Dermis microvascular lymphatic vessel endothelial cell (primary cell): Measurements from ENCODE around the gene RCOR1. TPM values are rescaled to one million over a fixed set of nuclear protein-coding genes. Genes with fewer than 3 reads are reported as not detected.
A peak's percentile ranks its signal among the peaks of the same experiment; 100 is the strongest.
"Not testable (repeated sequence)": the region's sequence is repeated elsewhere in the genome, so short reads cannot be mapped to it uniquely, and the experiment has no call there.

Source experiments
- DNase-seq, 2 donors: peaks; one replicate each; pipeline versions ENCODE4 v3.0.0 to v3.0.0-alpha.2; 2010; ENCODE audit warnings: low read depth in 2 of 2
- total RNA-seq: library from RNA; depleted of rRNA; stranded (reverse); fragments of >200 nt; gene quantifications from 2 replicates; pipeline ENCODE4 v1.2.1, GENCODE V29; 2014

Gene RCOR1
- total RNA-seq, 1 donor from 2014 or later: 11.4 TPM

DNA sequence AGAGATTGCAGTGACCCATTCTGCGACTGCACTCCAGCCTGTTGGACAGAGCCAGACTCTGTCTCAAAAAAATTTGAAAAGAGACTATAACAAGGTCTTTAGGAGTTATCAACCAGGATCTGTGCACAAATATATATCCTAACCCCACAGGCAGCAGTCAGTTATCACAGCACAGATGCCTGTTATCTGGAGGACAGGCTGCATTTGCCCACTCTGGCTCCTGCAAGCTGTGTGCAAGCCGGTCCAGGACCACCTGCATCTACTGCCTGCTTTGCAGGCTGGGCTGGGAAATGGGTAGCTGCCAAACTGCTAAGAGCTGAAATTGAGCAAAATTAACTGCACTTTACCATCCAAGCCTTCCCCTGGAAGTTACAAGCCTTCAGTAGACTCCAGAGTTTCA, 21.4 kb upstream of the RCOR1 start:
- no peak for DNase-seq

DNA sequence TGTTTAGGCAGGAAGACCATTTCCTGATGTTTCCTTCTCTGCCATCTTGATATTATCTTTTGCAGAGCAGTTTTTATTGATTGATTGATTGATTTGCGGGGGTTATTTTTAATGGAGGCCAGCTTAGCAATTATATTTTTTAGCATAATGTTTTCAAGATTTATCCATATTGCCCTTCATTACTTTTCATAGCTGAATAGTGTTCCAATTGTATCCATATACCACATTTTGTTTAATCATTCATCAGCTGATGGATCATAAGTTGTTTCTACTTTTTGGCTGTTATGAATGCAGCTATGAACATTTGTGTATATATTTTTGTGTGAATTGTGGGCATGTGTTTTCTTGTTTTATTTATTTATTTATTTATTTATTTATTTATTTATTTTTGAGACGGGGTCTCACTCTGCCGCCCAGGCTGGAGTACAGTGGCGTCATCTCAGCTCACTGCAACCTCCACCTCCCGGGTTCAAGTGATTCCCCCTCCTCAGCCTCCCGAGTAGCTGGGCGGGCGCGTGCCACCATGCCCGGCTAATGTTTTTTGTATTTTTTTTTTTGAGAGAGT, 20.9 kb upstream of the RCOR1 start:
- no peak for DNase-seq

GRCh38 chr14:102573161-102573560, 19.3 kb upstream of the RCOR1 start:
- not testable (repeated sequence) for DNase-seq

DNA sequence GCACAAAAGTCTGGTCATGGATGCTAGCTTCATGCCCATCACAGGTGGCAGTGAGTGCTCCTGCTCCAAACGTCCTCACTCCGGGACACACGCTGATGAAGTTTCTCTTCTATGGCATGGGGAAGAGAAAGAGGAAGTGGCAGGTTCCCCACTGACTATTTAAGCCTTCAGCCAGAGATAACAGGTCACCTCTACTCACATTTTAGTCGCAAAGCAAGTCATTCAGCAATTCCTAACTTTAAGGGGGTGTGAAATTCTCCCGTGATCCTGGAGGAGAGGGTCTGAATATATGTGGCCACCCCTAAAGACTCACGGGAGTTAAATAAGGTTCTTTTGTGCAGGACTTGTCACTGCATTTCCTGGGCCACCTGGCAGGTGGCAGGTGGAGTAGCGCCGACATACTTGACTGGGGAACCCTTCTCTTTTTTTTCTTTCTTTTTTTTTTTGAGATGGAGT, 18.8 kb upstream of the RCOR1 start:
- DNase-seq: no peak

DNA sequence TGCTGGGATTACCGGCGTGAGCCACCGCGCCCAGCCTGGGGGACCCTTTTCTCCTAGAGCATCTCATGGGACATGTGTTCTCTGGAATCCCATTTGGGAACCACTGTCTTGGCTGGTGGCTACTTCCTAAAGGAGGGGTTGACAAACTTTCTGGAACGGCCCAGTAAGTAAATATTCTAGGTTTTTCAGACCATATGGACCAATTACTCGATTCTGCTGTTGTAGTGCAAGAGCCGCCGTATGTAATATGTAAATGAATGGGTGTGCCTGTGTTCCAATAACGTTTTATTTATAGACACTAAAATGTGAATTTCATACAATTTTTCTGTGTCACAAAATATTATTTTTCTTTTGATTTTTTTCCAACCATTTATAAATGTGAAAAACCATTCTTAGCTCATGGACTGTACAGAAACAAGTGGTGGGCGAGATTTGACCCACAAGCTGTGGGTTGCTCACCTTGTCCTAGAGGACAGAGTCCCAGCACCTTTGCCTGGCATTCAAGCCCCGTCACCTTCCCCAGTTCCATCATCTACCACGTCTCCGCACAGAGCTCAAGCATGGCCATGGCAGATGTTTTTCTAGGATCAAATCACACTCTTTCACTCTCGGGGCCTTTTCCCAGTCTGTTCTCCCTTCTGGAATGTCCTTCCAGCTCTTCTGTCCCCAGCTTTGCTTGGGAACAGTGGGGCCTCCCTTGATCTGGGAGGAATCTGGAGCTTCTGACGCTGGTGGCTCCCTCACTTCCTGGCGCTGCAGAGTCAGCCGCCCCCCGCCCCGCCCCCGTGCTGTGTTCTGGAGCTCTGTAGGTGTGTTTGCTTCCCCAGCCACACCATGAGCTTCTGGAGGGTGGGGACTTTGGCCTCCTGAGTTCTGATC, 17.9 kb upstream of the RCOR1 start:
- no peak for DNase-seq

GRCh38 chr14:102575160-102575845, 17.1 kb upstream of the RCOR1 start:
- DNase-seq: no peak

GRCh38 chr14:102575846-102576428, 16.5 kb upstream of the RCOR1 start:
- not testable (repeated sequence) for DNase-seq

DNA sequence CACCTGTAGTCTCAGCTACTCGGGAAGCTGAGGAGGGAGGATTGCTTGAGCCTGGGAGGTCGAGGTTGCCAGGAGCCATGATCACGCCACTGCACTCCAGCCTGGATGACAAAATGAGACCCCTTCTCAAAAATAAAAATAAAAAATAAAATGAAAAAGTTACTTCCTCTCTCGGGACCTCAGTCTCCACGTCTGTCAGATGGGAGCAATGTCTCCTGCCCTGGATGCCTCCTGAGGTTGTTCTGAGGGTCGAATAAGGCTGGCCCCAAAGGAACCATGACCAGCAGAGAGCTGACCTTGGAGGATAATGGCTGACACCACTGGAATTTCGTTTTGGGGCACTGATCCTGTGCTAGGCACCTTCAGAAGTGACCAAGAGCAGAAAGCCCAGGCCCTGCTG, 13.6 kb upstream of the RCOR1 start:
- no peak for DNase-seq

- DNase-seq: no peak
These were observed 12.5 kb upstream of the RCOR1 start for GRCh38 chr14:102579696-102580549.

- DNase-seq: no peak
These were observed 11.8 kb upstream of the RCOR1 start for GRCh38 chr14:102580550-102581110.

GRCh38 chr14:102581193-102581592, 11.3 kb upstream of the RCOR1 start:
- DNase-seq: no peak

- DNase-seq: no peak
These were observed 8.7 kb upstream of the RCOR1 start for GRCh38 chr14:102583726-102584125.

GRCh38 chr14:102584871-102585869, 7.3 kb upstream of the RCOR1 start:
- peak in 1 of 2 donors; percentile 14 for DNase-seq

- DNase-seq: no peak
These were observed 5.9 kb upstream of the RCOR1 start for GRCh38 chr14:102586420-102587104.

DNA sequence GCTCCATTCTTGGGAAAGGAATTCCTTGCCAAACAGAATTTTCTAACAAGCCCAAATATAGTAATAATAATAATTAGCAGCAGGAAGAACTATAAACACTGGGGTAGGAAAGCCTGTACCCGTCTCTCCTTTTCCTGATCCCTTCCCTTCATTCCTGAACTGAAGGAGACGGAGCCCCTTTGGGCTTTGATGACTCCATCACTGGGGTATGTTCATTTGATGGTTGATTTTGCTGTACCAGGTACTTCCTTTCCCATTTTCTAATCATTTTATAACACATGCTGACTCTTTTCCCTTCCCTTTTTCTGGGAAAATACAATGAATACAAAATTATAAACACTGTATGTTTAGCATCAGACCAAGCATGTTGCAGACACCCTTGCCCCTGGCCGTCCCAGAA, 3.6 kb upstream of the RCOR1 start:
- DNase-seq: no peak

GRCh38 chr14:102589761-102590290, 2.6 kb upstream of the RCOR1 start:
- no peak for DNase-seq

DNA sequence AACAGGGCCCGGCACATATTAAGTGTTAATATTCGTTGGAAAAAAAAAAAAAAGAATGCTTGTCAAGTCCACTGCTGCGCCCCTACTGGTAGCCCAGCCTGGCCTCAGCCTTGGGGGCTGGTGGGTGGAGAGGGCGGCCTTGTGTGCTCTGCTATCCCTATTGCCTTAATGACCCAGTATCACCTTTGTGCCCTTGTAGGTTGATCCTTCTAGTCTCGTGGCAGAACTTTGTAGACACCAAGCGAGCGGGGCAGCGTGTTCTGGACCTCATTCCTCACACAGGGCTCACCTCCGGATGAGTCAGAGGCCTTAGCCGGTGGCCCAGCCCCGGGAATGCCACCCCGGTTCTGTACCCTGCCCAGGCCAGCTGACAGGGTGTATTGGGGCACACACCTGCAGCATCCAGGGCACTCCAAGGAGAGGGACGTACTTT, 1.8 kb upstream of the RCOR1 start:
- DNase-seq: peak; percentile 50 to 75

DNA sequence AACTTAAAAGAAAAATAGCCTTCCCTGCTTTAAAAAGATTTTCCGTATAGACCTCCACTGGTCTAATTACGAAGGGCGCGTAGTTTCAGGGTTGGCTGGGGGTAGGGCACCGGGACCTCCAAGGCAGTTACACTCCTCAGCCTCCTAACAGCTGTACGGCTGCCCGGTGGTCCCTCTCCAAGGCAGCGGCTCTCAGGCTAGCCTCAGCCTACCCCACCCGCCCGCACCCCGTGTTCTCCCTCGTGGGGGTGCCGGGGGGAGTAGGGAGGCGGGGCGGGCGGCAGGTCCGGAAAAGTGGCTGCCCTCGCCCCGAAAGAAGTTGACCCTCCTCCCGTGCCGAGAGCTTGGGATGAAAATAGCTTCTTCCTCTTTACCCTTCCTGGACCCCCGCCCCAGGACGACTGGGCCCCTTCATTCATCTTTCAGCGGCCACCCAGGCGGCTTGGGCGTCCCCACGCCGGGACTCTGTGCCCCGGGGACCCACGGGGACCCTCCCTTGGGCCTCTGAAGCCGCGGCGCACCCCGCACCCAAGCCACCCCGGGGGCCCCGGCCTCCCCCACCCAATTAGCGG, 991 bp upstream of the RCOR1 start:
- DNase-seq: peak in 1 of 2 donors; percentile 39
